CD4-positive, alpha-beta T cell treated with Interleukin-2 at 100 ng/mL for 4 hours (primary cell): ENCODE measurements around the gene PTPN14.

ENCODE experiments used
- DNase-seq: peaks from one replicate; pipeline ENCODE4 v3.0.0-alpha.2; 2020; ENCODE audit warnings: low spot score

Gene PTPN14

DNA sequence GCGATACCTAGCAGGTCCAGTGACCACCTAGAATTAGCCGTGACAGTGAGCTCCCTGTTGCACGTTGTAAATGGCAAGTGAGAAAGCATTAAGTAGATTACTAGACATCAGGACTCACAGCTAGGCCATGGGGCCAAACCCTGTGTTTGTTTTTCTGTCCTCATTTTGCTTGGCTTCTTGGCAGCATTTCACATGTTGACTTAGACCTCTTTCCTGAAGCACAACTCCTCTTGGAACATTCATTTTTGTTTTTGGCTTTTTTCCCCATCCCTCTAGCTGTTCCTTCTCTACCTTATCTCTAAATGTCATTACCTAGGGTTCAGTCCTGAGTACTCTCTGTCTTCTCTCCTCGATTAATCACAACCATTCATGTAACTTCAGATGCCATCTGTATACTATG lies 16.9 kb upstream of the PTPN14 start:
- DNase-seq = no peak

DNA sequence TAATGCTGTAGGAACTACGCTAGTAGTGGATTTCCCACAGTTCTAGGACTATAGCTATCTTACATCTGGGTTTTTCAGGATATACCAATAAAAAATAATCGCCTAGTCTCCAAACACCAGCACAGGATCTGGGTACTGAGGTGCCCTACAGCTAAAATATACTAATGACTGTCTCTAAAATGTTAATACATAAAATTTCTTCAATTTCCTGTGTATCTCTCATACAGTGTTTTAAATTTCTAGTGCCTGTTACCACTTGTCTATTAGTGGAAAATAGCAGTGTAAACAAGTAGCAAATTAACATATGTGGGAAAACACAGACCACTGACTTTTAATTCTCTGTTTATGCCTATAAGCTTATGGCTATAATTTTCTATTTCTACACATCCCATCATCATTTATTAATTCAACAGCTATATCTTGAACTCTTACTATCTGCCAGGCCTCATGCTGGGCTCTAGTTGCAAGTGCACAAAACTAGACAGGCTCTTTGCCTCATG lies 16.1 kb upstream of the PTPN14 start:
- no peak for DNase-seq

DNA sequence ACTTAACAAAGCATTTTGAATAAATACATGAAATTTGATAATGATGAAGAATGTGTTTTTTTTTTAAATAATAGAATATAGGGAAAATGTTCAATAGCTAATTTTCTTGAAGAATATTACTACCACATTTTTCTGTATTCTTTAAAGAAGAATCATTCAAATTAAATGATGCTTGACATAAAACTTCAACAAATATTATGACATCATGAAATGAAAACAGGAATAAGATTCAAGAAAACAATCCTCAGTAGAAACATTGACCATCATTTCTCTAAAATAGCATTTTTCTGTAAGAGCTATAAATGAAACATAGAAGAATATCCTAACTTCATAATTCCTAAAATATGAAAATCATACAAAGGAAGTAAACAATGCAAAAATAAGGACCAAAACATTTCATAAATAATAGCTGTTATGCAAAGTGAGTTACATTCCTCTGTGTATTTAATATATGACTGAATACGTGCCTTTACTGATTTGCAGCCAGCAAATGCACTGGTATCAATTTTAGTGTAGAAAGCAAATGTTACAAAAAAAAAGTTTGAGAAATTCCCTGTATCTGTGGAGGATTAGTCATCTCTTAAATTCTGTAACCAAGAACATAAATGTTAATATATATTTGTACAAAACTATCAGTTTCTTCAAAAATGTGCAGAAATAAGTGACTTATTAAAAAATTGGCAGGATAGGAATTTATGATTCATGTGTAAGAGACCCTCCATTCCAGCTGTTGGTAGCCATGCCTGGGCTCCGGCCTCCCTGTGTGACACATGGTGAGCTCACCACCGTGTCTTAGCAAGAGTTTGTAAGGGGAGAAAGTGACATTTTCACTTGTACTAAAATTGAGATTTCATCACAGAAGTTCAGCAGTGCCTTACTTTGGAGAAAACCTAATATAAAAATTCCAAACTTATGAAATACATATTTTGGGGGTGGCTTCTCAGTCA lies 15.0 kb upstream of the PTPN14 start:
- no peak for DNase-seq

DNA sequence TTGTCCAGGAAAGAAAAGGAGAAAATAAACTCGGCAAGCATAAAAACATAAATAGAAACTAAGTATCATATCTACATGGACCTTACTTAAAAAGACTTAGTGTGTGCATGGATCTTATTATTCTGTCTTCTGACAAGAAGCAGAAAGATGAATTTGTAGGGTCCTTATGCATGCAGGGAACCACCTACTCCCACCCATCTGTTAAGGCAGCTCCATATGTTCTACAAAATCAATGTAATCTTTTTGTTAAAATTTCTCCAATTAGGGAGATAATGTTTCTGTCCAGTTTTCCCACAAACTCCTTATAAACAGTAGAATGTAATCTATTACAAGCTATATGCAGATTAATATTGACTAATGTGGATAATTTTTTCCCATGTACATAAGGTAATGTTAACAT lies 13.9 kb upstream of the PTPN14 start:
- DNase-seq = no peak

DNA sequence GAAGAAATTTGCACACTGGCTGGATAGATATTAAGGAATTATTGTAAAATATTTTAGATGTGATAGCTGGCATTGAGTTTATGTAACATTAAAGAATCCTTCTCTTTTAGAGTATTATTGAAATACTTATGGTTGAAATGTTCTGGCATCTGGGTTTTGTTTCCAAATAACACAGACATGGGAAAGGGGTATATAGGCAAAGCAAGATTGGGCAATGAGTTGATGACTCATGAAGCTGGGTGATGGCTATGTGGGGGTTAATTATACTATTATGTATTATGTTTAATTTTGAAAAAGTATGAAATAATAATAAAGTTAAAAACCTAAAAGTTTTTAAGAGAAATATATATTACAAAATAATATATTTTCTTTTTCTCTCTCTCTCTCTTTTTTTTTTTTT lies 12.5 kb upstream of the PTPN14 start:
- DNase-seq = no peak

DNA sequence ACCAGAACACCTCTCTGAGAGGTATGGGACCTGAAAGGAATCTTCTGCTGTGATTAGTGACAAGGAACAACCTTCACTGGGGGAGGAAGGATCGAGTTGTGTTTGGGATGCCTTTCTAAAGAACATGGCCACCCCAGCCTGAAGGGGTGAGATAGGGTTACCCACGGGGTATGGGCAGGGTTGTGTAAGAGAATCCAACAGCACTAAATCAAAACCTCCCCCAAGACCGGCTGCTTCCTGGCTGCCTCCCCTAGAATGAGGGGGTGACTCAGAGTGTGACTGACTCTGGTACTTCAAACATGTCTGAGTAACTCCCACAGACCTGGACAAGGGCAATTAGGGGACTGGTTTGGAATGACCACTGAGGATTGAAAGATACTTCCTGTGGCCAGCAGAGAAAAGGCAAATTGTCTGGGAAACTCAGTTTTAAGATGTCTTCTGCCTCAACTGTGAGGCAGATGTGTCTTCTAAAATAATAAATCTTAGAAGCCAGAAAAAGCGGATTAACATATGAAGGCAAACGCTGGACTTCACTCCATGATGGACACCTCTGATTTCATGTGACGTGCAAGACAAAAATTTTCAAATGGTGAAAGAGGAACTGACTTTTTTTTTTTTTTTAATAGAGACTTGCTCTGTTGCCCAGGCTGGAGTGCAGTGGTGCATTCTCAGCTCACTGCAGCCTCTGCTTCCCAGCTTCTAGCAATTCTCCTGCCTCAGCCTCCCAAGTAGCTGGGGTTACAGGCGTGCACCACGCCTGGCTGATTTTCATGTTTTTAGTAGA lies 6.7 kb upstream of the PTPN14 start:
- DNase-seq = no peak

DNA sequence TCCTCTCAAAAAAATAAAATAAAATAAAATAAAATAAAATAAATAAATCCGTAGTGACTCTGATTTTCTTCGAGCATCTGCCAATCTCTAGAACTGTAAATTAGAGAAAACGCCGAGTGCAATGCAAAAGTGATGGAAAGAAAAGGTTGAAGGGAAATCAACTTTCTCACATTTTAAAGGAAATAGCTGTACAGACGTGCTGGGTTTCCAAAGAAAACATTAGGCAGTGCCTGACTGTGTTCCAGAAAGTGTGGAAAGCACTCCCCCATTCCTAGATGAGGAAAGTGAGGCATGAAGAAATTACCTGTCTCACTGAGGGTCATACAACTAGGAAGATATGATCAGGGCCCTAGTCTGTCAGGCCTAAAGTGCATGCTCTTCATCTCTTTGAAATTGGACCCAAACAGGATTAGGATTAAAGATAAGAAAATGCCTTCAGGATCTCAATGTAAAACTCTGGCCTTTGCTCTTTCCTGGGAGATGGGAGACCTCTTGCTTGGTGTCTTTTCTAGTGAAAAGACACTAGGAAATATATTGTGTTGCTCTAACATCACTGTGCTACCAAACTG lies 1.8 kb upstream of the PTPN14 start:
- no peak for DNase-seq

DNA sequence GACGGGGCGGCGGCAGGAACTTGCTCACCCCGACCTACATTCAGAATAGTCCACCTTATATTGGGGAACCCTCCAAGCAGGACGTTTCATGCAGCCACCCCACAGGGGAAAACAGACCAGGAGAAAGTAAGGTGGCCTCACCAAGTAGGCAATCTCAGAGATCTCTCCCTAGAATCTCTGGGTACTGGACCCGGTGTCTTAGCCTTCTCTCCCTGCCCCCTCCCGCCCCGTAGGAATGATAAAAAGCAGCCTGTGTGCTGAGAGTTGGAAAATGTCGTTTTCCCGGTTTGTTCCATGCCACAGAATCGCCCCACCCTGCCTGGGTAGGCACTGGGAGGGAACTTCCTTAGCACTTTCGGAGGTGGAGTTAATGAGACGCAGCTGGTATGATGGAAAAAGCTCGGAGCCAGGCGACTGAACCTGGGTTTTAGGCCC lies 789 bp upstream of the PTPN14 start:
- no peak for DNase-seq

DNA sequence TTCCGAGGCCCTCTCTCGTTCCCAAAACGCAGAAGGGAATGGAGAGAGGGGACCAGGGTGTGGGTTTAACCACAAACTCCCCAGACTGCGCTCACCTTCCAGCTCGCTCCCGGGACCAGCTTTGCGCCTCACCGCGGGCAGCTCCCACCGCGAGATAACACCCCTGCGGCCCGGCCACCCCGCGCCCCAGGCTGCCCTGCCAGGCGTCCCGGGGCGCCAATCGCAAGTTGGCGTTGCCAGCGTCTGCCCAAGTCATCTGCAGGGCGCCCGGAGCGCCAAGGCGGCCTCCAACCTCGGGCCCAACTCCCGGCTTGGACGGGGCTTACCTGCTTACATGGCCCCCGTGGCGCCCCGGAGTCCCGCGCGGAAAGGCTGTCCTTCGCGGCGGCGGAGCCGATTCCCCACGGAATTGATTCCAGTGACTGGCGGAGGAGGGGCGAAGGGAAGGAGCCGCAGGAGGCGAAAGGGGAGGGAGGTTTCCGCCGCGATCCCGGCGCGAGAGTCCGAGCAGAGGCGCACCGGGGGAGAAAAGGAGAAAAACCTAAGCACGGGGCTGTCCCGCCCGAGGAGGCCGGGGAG lies 456 bp downstream of the PTPN14 start:
- no peak for DNase-seq

DNA sequence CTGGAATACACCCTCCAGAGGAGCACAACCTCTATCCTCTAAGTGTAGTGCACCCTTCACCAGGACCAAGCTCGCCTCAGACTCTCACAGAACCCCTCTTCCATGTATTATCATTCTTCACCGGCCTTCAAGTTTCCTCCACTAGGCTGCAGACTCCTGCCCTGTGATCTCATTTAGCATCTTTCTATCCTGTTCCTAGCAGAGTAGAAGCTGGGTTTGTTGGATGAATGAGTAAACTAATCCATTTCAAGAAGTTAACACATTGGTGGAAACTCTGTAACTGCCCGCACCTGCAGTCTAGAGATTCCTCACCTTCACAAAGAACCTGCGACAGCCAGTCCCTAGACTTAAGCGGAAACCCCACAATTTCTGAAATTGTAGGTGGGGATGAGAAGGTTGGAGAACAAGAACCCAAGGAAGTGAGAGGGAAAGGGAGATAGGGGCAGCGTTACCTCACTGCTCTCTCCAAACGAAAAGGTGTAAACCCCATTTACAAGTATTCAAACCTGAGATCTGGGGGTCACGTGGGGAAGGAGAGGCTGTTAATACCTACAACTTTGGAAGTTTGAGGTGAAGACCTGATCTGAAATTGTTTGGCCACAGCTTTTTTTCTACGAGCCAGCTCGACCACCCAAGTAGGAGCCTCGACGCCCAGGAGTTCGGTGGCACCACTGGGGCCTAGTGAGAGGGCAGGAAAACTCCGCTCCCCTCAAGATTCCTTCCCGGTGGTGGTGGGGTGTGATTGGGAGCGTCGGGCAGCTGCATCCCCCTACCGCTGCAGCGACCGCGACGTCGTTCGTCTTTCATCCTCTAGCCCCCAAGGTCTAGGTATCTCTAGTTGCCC lies 1.2 kb downstream of the PTPN14 start:
- DNase-seq = no peak

DNA sequence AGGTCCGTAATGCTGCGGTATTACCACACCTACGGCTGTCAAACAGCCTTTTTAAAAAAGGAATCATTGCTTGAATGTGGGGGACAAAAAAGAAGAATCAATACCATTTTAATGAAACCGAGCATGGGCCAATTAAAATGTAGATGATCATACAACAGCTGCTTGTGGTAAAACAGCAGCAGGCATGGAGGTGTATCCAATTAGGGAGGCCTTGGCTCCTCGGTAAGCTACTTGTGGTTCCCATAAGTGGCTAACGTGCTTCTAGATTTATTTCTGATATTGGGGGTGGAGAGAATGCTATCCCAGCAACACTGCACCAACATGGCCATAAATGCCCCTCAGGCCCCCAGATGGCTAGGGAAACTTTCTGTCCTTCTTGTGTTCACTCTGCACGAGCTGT lies 1.8 kb downstream of the PTPN14 start:
- no peak for DNase-seq

DNA sequence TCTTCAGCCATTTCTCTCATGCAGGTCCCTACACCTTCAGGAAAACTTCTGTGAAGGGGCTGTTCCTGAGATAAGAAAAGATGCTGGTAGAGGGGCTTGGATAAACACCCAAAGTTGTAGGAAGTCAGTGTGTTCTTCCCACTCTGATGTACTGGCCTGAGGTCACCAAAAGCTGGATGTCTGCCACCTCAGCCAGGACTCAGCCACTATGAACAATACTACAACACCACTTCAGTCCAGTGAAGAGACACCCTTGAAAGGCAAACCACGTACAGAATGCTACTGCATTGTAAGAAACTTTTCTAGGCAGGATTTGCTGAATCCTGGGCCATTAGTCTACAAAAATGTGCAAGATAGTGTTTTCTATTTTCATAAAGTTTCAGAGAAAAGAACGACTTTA lies 2.4 kb downstream of the PTPN14 start:
- no peak for DNase-seq

DNA sequence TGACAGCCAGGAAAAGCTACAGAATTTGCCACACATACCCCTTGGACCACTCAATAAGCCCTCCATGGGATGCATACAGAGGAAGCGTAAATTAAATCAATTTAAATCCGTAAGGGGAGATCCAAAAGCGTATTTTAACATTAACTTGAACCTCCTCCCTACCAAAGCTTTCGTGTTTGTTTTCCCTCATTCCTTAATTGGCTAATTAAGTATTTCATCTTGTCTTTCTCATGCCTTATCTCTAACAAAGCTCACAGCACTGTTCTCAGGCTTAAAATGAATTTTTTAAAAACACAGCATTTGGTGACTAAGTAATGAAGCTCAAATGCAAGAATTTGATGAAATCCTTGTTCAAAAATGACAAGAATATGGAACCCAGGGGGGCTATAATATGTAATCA lies 3.1 kb downstream of the PTPN14 start:
- no peak for DNase-seq

DNA sequence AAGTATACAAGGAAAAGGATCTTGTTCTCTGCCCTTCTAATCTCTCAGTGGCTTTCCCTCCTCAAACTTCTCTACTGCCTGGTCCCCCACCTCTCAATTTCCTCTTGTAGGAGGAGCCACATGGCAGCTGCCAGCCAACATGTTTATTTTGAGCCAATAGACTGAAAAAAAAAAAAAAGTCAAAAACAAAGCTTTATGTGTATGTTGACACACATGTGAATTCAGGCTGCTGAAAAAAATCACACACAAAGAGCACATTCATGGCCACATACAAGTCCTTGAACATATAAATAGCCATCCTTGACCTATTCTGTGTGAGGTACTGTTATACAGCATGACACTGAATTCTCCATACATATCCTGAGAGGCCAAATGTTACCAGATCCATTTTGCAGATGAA lies 3.7 kb downstream of the PTPN14 start:
- DNase-seq = no peak

DNA sequence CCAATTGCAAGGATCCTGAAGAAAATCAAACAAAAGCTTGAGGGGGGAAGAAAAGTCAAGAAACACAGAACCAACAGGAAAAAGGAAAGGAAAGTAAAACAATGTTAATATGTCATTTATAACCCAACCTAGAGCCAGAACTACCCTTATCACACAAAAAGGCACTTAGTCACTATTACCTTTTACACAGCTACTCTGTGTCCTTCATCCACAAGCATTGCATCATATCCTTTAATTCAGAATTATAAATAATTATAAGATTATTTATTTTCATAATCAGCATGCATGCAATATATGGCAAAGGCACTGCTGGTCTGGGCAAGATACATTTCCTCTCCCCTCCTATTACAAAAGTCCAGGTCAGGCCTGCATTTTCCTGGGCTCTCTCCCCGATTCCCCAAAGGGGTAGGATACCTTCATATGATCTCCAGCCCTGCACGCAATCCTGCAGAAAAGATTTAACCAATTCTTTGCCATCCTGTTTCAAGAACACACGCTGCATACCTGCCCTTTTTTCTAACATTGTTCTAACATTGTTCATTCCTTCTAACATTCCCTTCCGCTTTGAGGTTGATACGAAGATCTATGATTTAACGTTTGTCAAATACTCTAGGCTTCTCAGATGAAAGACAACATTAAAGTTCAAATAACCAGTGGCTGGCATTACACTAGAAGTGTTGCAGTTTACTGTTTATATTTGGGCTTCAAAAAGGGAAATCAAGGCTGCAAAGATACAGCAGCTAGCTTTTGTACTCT lies 4.3 kb downstream of the PTPN14 start:
- DNase-seq = no peak

DNA sequence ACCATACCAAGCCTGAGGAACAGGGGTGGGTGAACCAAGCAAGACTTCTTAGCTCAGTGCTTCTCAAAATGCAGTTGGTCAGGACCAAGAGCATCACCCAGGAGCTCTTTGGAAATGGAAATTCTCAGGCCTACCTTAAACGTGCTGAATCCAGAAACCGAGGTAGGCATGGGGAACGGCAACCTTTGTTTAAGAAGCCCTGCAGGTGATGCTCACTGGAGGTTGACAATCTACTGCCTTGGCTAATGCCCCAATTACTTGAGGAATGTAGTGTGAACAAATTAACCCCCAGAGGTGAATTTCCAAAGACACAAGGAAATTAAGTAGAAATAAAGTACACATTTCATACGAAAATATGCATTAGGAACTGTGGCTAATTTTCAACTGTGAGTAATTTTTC lies 5.3 kb downstream of the PTPN14 start:
- no peak for DNase-seq

DNA sequence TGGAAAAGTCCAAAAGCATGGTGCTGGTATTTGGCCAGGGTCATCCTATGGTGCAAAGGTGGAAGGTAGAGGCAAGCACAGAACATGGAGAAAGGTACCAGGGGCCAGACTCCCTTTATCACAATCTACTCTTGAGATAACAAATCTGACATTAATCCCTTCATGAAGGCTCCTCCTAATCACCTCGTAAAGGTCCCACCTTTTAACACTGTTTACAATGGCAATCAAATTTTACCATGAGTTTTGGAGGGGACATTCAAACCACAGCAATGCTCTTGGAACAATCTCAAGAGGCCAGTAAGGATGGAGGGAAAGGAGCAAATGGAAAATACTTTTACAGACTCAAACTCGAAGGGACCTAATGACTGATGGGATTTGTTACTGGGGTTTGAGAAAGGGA lies 6.1 kb downstream of the PTPN14 start:
- DNase-seq = no peak

DNA sequence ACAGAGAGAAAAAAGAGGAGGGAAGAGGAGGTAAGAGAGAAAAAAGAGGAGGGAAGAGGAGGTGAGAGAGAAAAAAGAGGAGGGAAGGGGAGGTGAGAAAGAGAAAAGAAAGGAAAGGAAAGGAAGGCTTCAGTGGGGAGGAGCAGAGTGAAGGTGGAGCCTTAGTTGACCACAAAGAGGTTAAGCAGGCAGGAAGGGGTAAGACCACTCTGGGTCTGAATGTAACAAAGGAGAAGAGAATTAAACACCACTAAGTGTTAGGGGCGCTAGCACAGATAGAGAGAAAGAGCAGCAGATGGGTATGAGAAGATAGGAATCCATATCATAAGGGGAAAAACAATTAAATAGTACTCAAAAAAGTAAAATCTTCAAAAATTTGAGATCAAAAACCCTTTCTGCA lies 6.6 kb downstream of the PTPN14 start:
- DNase-seq = no peak

DNA sequence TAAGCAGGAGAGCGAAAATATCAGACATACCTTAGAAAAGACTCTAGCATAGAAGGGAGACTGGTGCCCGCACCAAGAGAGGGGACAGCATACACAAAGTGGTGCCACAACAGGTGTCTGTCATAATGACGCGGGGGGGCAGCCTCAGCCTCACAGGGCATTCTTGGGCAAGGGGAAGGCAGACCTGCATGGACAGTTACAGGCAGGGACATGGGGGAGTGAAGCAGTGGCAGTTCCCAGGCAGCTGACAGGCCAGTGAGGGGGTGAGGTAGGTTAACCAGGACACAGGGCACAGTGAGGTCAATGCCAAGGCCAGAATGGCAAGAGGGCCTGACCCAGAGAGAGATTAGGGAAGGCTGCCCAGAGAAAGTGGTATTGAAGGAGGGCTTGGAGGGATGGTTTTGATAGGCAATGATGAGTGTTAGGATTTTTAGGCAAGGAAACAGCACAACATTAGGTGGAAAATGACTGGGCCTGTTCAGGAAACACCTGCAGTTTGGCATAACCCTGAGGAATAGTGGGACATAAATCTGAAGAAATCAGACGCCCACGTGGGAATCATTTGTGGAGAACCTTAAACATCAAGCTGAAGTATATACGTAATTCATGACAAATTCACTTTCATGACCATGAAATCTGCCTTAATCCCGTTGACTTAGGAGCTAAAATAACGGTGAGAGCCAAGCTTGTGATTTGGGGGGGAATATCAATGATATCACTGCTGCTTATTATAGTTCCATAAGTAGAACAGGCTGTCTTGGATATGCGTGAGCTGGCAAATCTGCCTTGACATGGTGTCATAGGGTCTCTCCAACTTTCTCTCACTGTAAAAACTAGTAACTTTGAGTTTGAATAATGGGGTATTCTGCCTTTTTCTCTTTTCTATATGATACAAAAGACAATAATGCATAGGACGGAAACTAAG lies 8.9 kb downstream of the PTPN14 start:
- DNase-seq = no peak

DNA sequence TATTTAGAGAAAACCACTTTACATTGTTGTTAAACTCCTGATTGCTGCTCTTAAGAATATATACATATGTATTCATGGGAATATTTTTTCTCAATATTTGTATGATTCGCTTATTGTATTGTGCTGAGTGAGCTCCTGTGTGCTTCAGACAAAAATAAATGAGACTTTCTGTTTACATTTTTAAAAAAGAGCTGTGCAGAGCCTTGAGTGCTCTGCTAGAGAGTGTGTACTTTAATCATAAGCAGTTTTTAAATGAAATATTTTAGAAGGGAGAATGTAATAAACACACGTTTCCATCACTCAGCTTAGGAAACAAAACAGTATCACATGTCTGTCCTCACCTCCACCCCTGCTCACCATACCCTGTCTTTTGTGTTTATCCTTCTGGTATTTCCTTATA lies 9.7 kb downstream of the PTPN14 start:
- no peak for DNase-seq
